GM12878 (cell line): ENCODE results near the gene NDUFV1. TPM values are rescaled to one million over a fixed set of nuclear protein-coding genes. Genes with fewer than 3 reads are reported as not detected.
A peak's percentile ranks its signal among the peaks of the same experiment; 100 is the strongest.

Source experiments
- ATAC-seq: fragments of 200-7000 bp; cut with Tn5 transposase; 3 replicates; pipeline ENCODE4 v1.9.1; 2020; ENCODE audit warnings: mild to moderate bottlenecking, moderate library complexity
- BruUV-seq: library from RNA; stranded (reverse); fragments of 400-500 nt; replicated peaks from 2 replicates; lab custom pipeline; 2021; lab: Mats Ljungman, UMichigan
- CTCF ChIA-PET: fragments of 300-600 bp; sonication (Branson Sonifier 250); formaldehyde crosslinking; extraction: SDS; loops from one replicate; lab custom pipeline; 2021; ENCODE audit warnings: inconsistent platforms; lab: Yijun Ruan, JAX
- POLR2A ChIA-PET: fragments of 350-600 bp; formaldehyde crosslinking; extraction: SDS; loops from one replicate; lab custom pipeline; 2021; ENCODE audit warnings: inconsistent platforms; lab: Charles Lee
- RAD21 ChIA-PET: fragments of 300-600 bp; sonication (Branson Sonifier 250); formaldehyde crosslinking; loops from one replicate; lab custom pipeline; 2023; ENCODE audit warnings: antibody characterized with exemption; ENCODE audit not compliant: unreplicated experiment; lab: Charles Lee
- SMC1A ChIA-PET: fragments of 300-600 bp; sonication (Branson Sonifier 250); formaldehyde crosslinking; loops from one replicate; lab custom pipeline; 2023; ENCODE audit not compliant: unreplicated experiment, uncharacterized antibody; lab: Charles Lee
- DNase-seq: peaks from one replicate; pipeline ENCODE4 v3.0.0-alpha.2; 2011; ENCODE audit warnings: low read depth, low spot score
- FAIRE-seq: peaks from 3 replicates; lab custom pipeline; 2011; peaks lifted over from hg19 to GRCh38; lab: Jason Lieb, UNC
- H2AFZ ChIP-seq: 2 replicates; pipeline ENCODE4 v1.6.0; 2011; ENCODE audit warnings: low read depth, low read length, control low read depth; ENCODE audit not compliant: control insufficient read depth
- H3K27ac ChIP-seq: 2 replicates; pipeline ENCODE4 v1.5.1; 2011; ENCODE audit warnings: control low read depth; ENCODE audit not compliant: control insufficient read depth, insufficient read depth
- H3K27me3 ChIP-seq, 2 experiments: replicated peaks in 1 of 2; 2 replicates each; pipeline versions ENCODE4 v1.6.0 to v1.6.1; 2011; ENCODE audit warnings: low read length in 1 of 2; ENCODE audit not compliant: control insufficient read depth in 2 of 2, insufficient read depth in 2 of 2
- H3K36me3 ChIP-seq, 2 experiments: 2 replicates each; pipeline ENCODE4 v1.5.1; 2011; ENCODE audit warnings: low read length in 1 of 2; ENCODE audit not compliant: control insufficient read depth in 2 of 2, insufficient read depth in 2 of 2
- H3K4me1 ChIP-seq: 2 replicates; pipeline ENCODE4 v1.6.1; 2011; ENCODE audit warnings: mild to moderate bottlenecking, low read length, moderate library complexity, mixed read lengths; ENCODE audit not compliant: control insufficient read depth, insufficient read depth
- H3K4me2 ChIP-seq: 2 replicates; pipeline ENCODE4 v1.6.0; 2011; ENCODE audit warnings: control low read depth; ENCODE audit not compliant: control insufficient read depth, insufficient read depth
- H3K4me3 ChIP-seq: fragments of 200-600 bp; sonication (generic); 2 replicates; pipeline ENCODE4 v1.5.1; 2016
- H3K79me2 ChIP-seq: 2 replicates; pipeline ENCODE4 v1.6.0; 2011; ENCODE audit warnings: low read length; ENCODE audit not compliant: control insufficient read depth, insufficient read depth
- H3K9ac ChIP-seq: 2 replicates; pipeline ENCODE4 v1.8.0; 2011; ENCODE audit warnings: low read length, control low read depth, mixed read lengths; ENCODE audit not compliant: control insufficient read depth, insufficient read depth
- H3K9me3 ChIP-seq: replicated peaks from 3 replicates; pipeline ENCODE4 v1.5.1; 2011; ENCODE audit warnings: mild to moderate bottlenecking, low read length; ENCODE audit not compliant: control insufficient read depth, insufficient read depth
- H4K20me1 ChIP-seq: 2 replicates; pipeline ENCODE4 v1.6.0; 2011; ENCODE audit not compliant: control insufficient read depth, insufficient read depth
- NFXL1 ChIP-seq: fragments of 450-650 bp; IDR thresholded peaks from 2 replicates; pipeline ENCODE4 v1.6.1; 2017; ENCODE audit warnings: antibody characterized with exemption, mild to moderate bottlenecking, borderline replicate concordance
- SMC3 ChIP-seq: IDR thresholded peaks from 2 replicates; pipeline ENCODE4 v1.6.1; 2011; ENCODE audit warnings: low read length, improper control_type of control experiment, borderline replicate concordance
- WGBS: methylation state at CpG from one replicate; pipeline ENCODE4 v1.1.6; 2016; ENCODE audit warnings: low lambda C conversion rate; ENCODE audit not compliant: insufficient replicate concordance, insufficient coverage; ENCODE audit errors: missing lambda C conversion rate; 5-methylcytosine and 5-hydroxymethylcytosine counted together
- in situ Hi-C: fragments of 300-500 bp; cut with MboI; formaldehyde crosslinking; loops from 9 replicates; pipeline ENCODE4 v1.14.3; 2018; ENCODE audit warnings: mixed read lengths
- intact Hi-C: fragments of 100-400 bp; cut with micrococcal nuclease; formaldehyde crosslinking; loops from one replicate; pipeline ENCODE4 v1.14.2; 2022; ENCODE audit not compliant: unreplicated experiment
- polyA plus RNA-seq, 11 experiments: library from polyadenylated mRNA; depleted of rRNA in 4 of 11; unstranded in 6 of 11; stranded (reverse) in 5 of 11; fragments of >200 nt; fragmentation: Nextera tagmentation in 4 of 11; fragmentation: Illumina TruSeq in 1 of 11; extraction: Ambion mirVana in 4 of 11; extraction: Trizol in 1 of 11; gene quantifications; 1 replicate in 1 of 11; 2 replicates in 10 of 11; pipeline versions ENCODE4 v1.2.1 to v1.2.3, GENCODE V29; 2011 to 2016; ENCODE audit warnings: inconsistent platforms in 2 of 11, missing spikeins in 2 of 11, low read depth in 1 of 11
- total RNA-seq, 4 experiments: library from RNA; depleted of rRNA in 3 of 4; stranded (reverse); fragments of >200 nt in 3 of 4; fragmentation: Illumina TruSeq in 1 of 4; extraction: Trizol in 1 of 4; gene quantifications; 2 replicates each; pipeline versions ENCODE4 v1.2.1 to v1.2.3, GENCODE V29; 2013 to 2021
- TF ChIP-seq, protein P1 (sequence below): fragments of 450-650 bp; IDR thresholded peaks from 2 replicates; pipeline ENCODE4 v1.6.1; 2017; ENCODE audit warnings: mild to moderate bottlenecking

The NDUFV1 gene
- total and polyA plus RNA-seq, 10 of the 15 experiments (the other 5 are each of a cell fraction or from before 2014, with no cell fraction given): 8.2 to 380 (median 231) TPM

DNA sequence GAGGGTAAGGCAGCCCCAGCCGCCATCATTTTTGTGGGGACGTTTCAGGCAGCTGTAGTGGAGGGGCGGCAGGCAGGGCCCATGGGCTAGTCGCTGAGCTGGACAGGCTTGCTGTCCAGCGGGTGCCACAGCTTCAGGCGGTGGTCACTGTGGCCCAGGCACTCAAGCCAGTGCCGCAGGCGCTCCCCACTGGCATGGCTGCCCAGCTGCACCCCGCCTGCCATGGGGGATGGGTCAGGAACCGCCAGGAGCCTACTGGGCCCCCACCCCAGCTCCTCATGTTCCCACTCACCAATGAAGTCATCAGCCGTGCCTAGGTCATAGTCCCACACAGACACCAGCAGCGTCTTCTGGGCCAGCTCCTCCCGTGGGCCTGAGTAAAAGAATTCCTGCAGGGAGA is 6.0 kb downstream of the NDUFV1 start:
- Histone ChIP-seq H3K36me3 (peaks cover 11 to 22% of the 10 kb centered on the region in 2 experiments; a peak in 3 of 4 replicates), H3K27me3 (no peaks in the 10 kb centered on the region), H4K20me1 (no peaks in the 10 kb centered on the region), H3K27ac (no peak overlapping the region), H3K9ac (no peak overlapping the region), H2AFZ (no peak overlapping the region), H3K9me3 (no peaks in the 10 kb centered on the region), H3K4me3 (no peak overlapping the region), H3K79me2 (peaks cover 6% of the 10 kb centered on the region), H3K4me1 (peaks cover 30% of the 10 kb centered on the region), H3K4me2 (no peak overlapping the region)
- WGBS: 98% methylated on average over 13 of the region's 13 CpGs
- POLR2A ChIA-PET: interaction anchor here (3.5 kb wide), 1 partner anchor 29 kb away, joined by 25 read pairs; the partner anchor contains the start of gene GSTP1
- in situ Hi-C loops (no loop called here), intact Hi-C loops (loop anchor here (5.0 kb wide), 1 partner anchor 40 kb away; no protein-coding TSS in a partner anchor)
- DNase-seq (no peak), ATAC-seq (no peak), FAIRE-seq (no peak)
- no TSS peak for BruUV-seq
- CTCF ChIA-PET: interaction anchor here (4.7 to 6.0 kb wide), 2 partner anchors 15 to 28 kb away, joined by 54 to 71 read pairs; partner anchors contain the start of genes GSTP1 and NUDT8
- RAD21 ChIA-PET: interaction anchor here (1.8 to 2.9 kb wide), 3 partner anchors 17 to 47 kb away, joined by 5 to 26 read pairs (median 21); partner anchors contain the start of genes GSTP1 and NUDT8
- TF ChIP-seq NFXL1 (no peak), SMC3 (no peak)
- TF ChIP-seq, protein P1, sequence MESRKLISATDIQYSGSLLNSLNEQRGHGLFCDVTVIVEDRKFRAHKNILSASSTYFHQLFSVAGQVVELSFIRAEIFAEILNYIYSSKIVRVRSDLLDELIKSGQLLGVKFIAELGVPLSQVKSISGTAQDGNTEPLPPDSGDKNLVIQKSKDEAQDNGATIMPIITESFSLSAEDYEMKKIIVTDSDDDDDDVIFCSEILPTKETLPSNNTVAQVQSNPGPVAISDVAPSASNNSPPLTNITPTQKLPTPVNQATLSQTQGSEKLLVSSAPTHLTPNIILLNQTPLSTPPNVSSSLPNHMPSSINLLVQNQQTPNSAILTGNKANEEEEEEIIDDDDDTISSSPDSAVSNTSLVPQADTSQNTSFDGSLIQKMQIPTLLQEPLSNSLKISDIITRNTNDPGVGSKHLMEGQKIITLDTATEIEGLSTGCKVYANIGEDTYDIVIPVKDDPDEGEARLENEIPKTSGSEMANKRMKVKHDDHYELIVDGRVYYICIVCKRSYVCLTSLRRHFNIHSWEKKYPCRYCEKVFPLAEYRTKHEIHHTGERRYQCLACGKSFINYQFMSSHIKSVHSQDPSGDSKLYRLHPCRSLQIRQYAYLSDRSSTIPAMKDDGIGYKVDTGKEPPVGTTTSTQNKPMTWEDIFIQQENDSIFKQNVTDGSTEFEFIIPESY: 0 out of 2 replicates have a peak, but pooled peaks have one; percentile 36
- SMC1A ChIA-PET: interaction anchor here (0.9 to 3.4 kb wide), 4 partner anchors 16 to 52 kb away, joined by 3 to 14 read pairs (median 4); partner anchors contain the start of gene NUDT8
